HCT116 (cell line): ENCODE results near the gene NAA50. TPM values are rescaled to one million over a fixed set of nuclear protein-coding genes. Genes with fewer than 3 reads are reported as not detected.

Experiments
- ATAC-seq: fragments of 200-7000 bp; cut with Tn5 transposase; 2 replicates; pipeline ENCODE4 v1.9.1; 2020; ENCODE audit warnings: mild to moderate bottlenecking, moderate library complexity
- BruUV-seq: library from RNA; stranded (reverse); fragments of 400-500 nt; replicated peaks from 2 replicates; lab custom pipeline; 2021; lab: Mats Ljungman, UMichigan
- CTCF ChIA-PET: fragments of 300-600 bp; sonication (Branson Sonifier 250); formaldehyde crosslinking; loops from one replicate; lab custom pipeline; 2021; ENCODE audit warnings: antibody characterized with exemption; lab: Charles Lee
- POLR2A ChIA-PET: fragments of 300-600, 350-600 bp; sonication (Branson Sonifier 250); formaldehyde crosslinking; loops from one replicate; lab custom pipeline; 2021; ENCODE audit warnings: antibody characterized with exemption; lab: Charles Lee
- RAD21 ChIA-PET, 2 experiments: fragments of 300-600 bp; sonication (Branson Sonifier 250); formaldehyde crosslinking; loops; one replicate each; lab custom pipeline; 2023; ENCODE audit warnings: low total read pairs in 2 of 2; ENCODE audit not compliant: uncharacterized antibody in 2 of 2, unreplicated experiment in 2 of 2, low non-redundant PET in 1 of 2; lab: Charles Lee
- DNase-seq: peaks from one replicate; pipeline ENCODE4 v3.0.0-alpha.2; 2010; ENCODE audit warnings: low read depth, low spot score
- H2AFZ ChIP-seq: fragments of 200-600 bp; shearing (Covaris generic), sonication (generic); 2 replicates; pipeline ENCODE4 v1.6.1; 2017; ENCODE audit warnings: low read depth, mixed run types, mixed read lengths, antibody characterized with exemption, low read length; ENCODE audit not compliant: poor library complexity, severe bottlenecking
- H3K27ac ChIP-seq: 2 replicates; pipeline ENCODE4 v1.5.1; 2012; ENCODE audit warnings: low read depth, low read length
- H3K27me3 ChIP-seq: fragments of 200-600 bp; sonication (generic); 2 replicates; pipeline ENCODE4 v1.6.1; 2016; ENCODE audit warnings: mixed run types, low read length, mixed read lengths; ENCODE audit not compliant: insufficient read depth
- H3K36me3 ChIP-seq, 2 experiments: fragments of 200-500 bp in 1 of 2; fragments of 200-600 bp in 1 of 2; sonication (Bioruptor generic) in 1 of 2; sonication (generic) in 1 of 2; 2 replicates each; pipeline versions ENCODE4 v1.5.1 to v1.6.1; 2014 to 2016; ENCODE audit warnings: low read length in 2 of 2, inconsistent platforms in 1 of 2, mixed read lengths in 1 of 2, mixed run types in 1 of 2; ENCODE audit not compliant: insufficient read depth in 2 of 2, control insufficient read depth in 1 of 2
- H3K4me1 ChIP-seq, 2 experiments: fragments of 200-600 bp in 1 of 2; sonication (generic) in 1 of 2; 2 replicates each; pipeline versions ENCODE4 v1.5.1 to v1.6.1; 2012 to 2017; ENCODE audit warnings: low read length in 2 of 2, inconsistent platforms in 1 of 2, mild to moderate bottlenecking in 1 of 2, mixed read lengths in 1 of 2, mixed run types in 1 of 2, moderate library complexity in 1 of 2; ENCODE audit not compliant: insufficient read depth in 2 of 2, control insufficient read depth in 1 of 2
- H3K4me2 ChIP-seq: fragments of 200-600 bp; sonication (generic); 2 replicates; pipeline ENCODE4 v1.6.1; 2017; ENCODE audit warnings: mixed run types, low read length, mixed read lengths
- H3K4me3 ChIP-seq, 2 experiments: fragments of 200-600 bp in 1 of 2; sonication (generic) in 1 of 2; replicated peaks in 1 of 2; 2 replicates each; pipeline ENCODE4 v1.5.1; 2011 to 2016; ENCODE audit warnings: low read length in 2 of 2, control low read depth in 1 of 2, low read depth in 1 of 2, mild to moderate bottlenecking in 1 of 2, mixed read lengths in 1 of 2, mixed run types in 1 of 2
- H3K79me2 ChIP-seq: fragments of 200-600 bp; sonication (generic); 2 replicates; pipeline ENCODE4 v1.6.1; 2017; ENCODE audit warnings: mild to moderate bottlenecking, mixed run types, low read length, moderate library complexity, mixed read lengths; ENCODE audit not compliant: insufficient read depth
- H3K9ac ChIP-seq: fragments of 200-600 bp; sonication (generic); 2 replicates; pipeline ENCODE4 v1.6.1; 2016; ENCODE audit warnings: low read length, mixed read lengths
- H3K9me2 ChIP-seq: fragments of 200-600 bp; sonication (generic), shearing (Covaris generic); 2 replicates; pipeline ENCODE4 v1.6.1; 2017; ENCODE audit warnings: mixed run types, mild to moderate bottlenecking, moderate library complexity; ENCODE audit not compliant: insufficient read depth
- H3K9me3 ChIP-seq, 2 experiments: fragments of 200-500 bp in 1 of 2; fragments of 200-600 bp in 1 of 2; sonication (Bioruptor generic) in 1 of 2; sonication (generic) in 1 of 2; 2 replicates each; pipeline ENCODE4 v1.6.1; 2014 to 2017; ENCODE audit warnings: low read length in 2 of 2, mixed read lengths in 2 of 2, inconsistent platforms in 1 of 2, low read depth in 1 of 2, mild to moderate bottlenecking in 1 of 2, mixed run types in 1 of 2, moderate library complexity in 1 of 2; ENCODE audit not compliant: control insufficient read depth in 1 of 2, insufficient read depth in 1 of 2
- H4K20me1 ChIP-seq: fragments of 200-600 bp; sonication (generic), shearing (Covaris generic); 2 replicates; pipeline ENCODE4 v1.6.1; 2017; ENCODE audit warnings: mixed run types, mild to moderate bottlenecking, moderate library complexity; ENCODE audit not compliant: insufficient read depth
- CBX3 ChIP-seq: IDR thresholded peaks from 2 replicates; pipeline ENCODE4 v1.6.1; 2012; ENCODE audit warnings: low read depth
- CEBPB ChIP-seq: IDR thresholded peaks from 2 replicates; pipeline ENCODE4 v1.6.1; 2012; ENCODE audit warnings: low read depth
- EGR1 ChIP-seq: IDR thresholded peaks from 2 replicates; pipeline ENCODE4 v1.6.1; 2012; ENCODE audit warnings: low read depth
- FOSL1 ChIP-seq: IDR thresholded peaks from 2 replicates; pipeline ENCODE4 v1.6.1; 2012; ENCODE audit warnings: low read depth
- POLR2A ChIP-seq: IDR thresholded peaks from 2 replicates; pipeline ENCODE4 v1.7.0; 2011; ENCODE audit warnings: borderline replicate concordance; ENCODE audit not compliant: insufficient read depth, insufficient read length; ENCODE audit errors: extremely low read depth
- intact Hi-C: fragments of 100-400 bp; cut with micrococcal nuclease; formaldehyde crosslinking; loops from 2 replicates; pipeline ENCODE4 v1.10.0; 2022
- total RNA-seq: library from RNA; stranded (reverse); gene quantifications from one replicate; pipeline ENCODE4 v1.2.1, GENCODE V29; 2021; ENCODE audit not compliant: unreplicated experiment
- TF ChIP-seq, protein P1 (sequence below): IDR thresholded peaks from 2 replicates; pipeline ENCODE4 v1.6.1; 2012; ENCODE audit warnings: low read depth

NAA50 gene
- total RNA-seq, 1 experiment from 2014 or later, result 233 TPM

DNA sequence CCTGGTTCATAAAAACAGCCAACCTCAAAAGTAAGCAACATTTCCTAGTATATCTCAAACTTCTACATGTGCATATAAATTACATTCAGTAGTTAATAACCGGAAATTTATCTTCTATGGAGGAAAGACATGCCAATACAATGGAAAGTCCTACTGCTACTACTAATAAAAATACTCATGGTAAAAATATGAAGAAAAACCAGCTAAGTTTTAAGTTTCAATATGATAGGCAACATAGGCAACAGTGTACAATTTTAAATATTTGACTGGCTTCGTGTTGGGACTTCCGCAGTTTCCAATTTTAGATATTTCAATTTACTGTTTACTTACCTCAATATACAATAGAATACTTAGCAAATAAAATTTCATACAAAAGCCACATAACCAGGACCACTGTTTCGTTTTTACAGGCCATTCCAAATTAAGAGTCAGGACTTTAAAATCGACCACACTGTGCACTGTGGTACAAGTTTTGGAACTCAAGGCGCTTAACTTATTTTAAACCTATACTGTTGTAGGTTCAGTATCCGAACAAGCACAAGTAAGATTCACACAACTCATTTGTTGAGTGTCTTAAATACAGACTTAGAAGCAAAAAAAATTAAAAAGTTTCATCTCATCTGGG lies 2.9 kb downstream of the NAA50 start:
- no peak for ATAC-seq
- H3K36me3 ChIP-seq, result peaks cover 2 to 20% of the 10 kb centered on the region in 2 experiments; a peak in 1 of 4 replicates
- POLR2A ChIA-PET, result no interaction called here

More for the DNA sequence above, 2.9 kb downstream of the NAA50 start:
- H3K9ac ChIP-seq, result no peak overlapping the region
- intact Hi-C loops, result no loop called here
- peaks cover 89% of the 10 kb centered on the region for H3K79me2 ChIP-seq
- H3K9me3 ChIP-seq, result no peaks in the 10 kb centered on the region
- no peaks in the 10 kb centered on the region for H3K27me3 ChIP-seq
- no peaks in the 10 kb centered on the region for H3K9me2 ChIP-seq
- H4K20me1 ChIP-seq, result peaks cover 56% of the 10 kb centered on the region; the same call in 1 of the 2 replicates
- TF ChIP-seq CEBPB (no peak), POLR2A (no peak), FOSL1 (no peak), CBX3 (no peak), EGR1 (no peak)
- TF ChIP-seq, protein P1, sequence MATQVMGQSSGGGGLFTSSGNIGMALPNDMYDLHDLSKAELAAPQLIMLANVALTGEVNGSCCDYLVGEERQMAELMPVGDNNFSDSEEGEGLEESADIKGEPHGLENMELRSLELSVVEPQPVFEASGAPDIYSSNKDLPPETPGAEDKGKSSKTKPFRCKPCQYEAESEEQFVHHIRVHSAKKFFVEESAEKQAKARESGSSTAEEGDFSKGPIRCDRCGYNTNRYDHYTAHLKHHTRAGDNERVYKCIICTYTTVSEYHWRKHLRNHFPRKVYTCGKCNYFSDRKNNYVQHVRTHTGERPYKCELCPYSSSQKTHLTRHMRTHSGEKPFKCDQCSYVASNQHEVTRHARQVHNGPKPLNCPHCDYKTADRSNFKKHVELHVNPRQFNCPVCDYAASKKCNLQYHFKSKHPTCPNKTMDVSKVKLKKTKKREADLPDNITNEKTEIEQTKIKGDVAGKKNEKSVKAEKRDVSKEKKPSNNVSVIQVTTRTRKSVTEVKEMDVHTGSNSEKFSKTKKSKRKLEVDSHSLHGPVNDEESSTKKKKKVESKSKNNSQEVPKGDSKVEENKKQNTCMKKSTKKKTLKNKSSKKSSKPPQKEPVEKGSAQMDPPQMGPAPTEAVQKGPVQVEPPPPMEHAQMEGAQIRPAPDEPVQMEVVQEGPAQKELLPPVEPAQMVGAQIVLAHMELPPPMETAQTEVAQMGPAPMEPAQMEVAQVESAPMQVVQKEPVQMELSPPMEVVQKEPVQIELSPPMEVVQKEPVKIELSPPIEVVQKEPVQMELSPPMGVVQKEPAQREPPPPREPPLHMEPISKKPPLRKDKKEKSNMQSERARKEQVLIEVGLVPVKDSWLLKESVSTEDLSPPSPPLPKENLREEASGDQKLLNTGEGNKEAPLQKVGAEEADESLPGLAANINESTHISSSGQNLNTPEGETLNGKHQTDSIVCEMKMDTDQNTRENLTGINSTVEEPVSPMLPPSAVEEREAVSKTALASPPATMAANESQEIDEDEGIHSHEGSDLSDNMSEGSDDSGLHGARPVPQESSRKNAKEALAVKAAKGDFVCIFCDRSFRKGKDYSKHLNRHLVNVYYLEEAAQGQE, result no peak
- no TSS peak for BruUV-seq
- ChIA-PET RAD21 (no interaction called here), CTCF (no interaction called here)
- H2AFZ ChIP-seq, result no peak overlapping the region
- H3K4me1 ChIP-seq, result peaks cover 3 to 20% of the 10 kb centered on the region in 2 experiments; a peak in 3 of 4 replicates
- no peak overlapping the region for H3K4me3 ChIP-seq
- no peak for DNase-seq
- no peak overlapping the region for H3K27ac ChIP-seq
- no peak overlapping the region for H3K4me2 ChIP-seq
